ENCODE results near the gene GSTA3.
"Not testable (repeated sequence)": the region's sequence is repeated elsewhere in the genome, so short reads cannot be mapped to it uniquely, and the experiment has no call there.

The GSTA3 gene

GRCh38 chr6:52909131-52909530 lies 367 bp downstream of the GSTA3 start:
- DNase-seq = no peak

GRCh38 chr6:52908526-52908925 lies 972 bp downstream of the GSTA3 start:
- DNase-seq = no peak

GRCh38 chr6:52904562-52905279 lies 4.8 kb downstream of the GSTA3 start:
- no peak for DNase-seq

GRCh38 chr6:52900536-52900935 lies 9.0 kb downstream of the GSTA3 start:
- no peak for DNase-seq

- not testable (repeated sequence) for DNase-seq
These were observed 13.7 kb downstream of the GSTA3 start for GRCh38 chr6:52895790-52896189.

GRCh38 chr6:52894285-52894684 lies 15.2 kb downstream of the GSTA3 start:
- no peak for DNase-seq

- DNase-seq = no peak
These were observed 15.7 kb downstream of the GSTA3 start for GRCh38 chr6:52893803-52894202.

- no peak for DNase-seq
These were observed 16.3 kb downstream of the GSTA3 start for GRCh38 chr6:52893221-52893620.

GRCh38 chr6:52890018-52890417 lies 19.5 kb downstream of the GSTA3 start:
- DNase-seq = no peak

- DNase-seq = no peak
These were observed 21.5 kb downstream of the GSTA3 start for GRCh38 chr6:52887910-52888524.

GRCh38 chr6:52881996-52882841 lies 27.3 kb downstream of the GSTA3 start:
- DNase-seq = peak; percentile 78

- no peak for DNase-seq
These were observed 27.9 kb downstream of the GSTA3 start for GRCh38 chr6:52881662-52881995.

GRCh38 chr6:52877786-52878185 lies 31.7 kb downstream of the GSTA3 start:
- no peak for DNase-seq

- DNase-seq = no peak
These were observed 32.3 kb downstream of the GSTA3 start for GRCh38 chr6:52877168-52877567.

- no peak for DNase-seq
These were observed 33.3 kb downstream of the GSTA3 start for GRCh38 chr6:52876056-52876787.

GRCh38 chr6:52872031-52872430 lies 37.5 kb downstream of the GSTA3 start:
- no peak for DNase-seq

GRCh38 chr6:52871621-52872020 lies 37.9 kb downstream of the GSTA3 start:
- DNase-seq = no peak

- DNase-seq = not testable (repeated sequence)
These were observed 39.0 kb downstream of the GSTA3 start for GRCh38 chr6:52870335-52871091.

GRCh38 chr6:52868899-52869298 lies 40.6 kb downstream of the GSTA3 start:
- DNase-seq = not testable (repeated sequence)

- no peak for DNase-seq
These were observed 41.3 kb downstream of the GSTA3 start for GRCh38 chr6:52868240-52868639.

GRCh38 chr6:52861151-52861550 lies 48.3 kb downstream of the GSTA3 start:
- not testable (repeated sequence) for DNase-seq

- DNase-seq = no peak
These were observed 51.1 kb downstream of the GSTA3 start for GRCh38 chr6:52858416-52858815.

Data from activated CD8-positive, alpha-beta memory T cell treated with anti-CD3 and anti-CD28 coated beads for 24 hours (primary cell).